ENCODE measurements around the gene CLCN2.
A peak's percentile ranks its signal among the peaks of the same experiment; 100 is the strongest.
"Not testable (repeated sequence)": the region's sequence is repeated elsewhere in the genome, so short reads cannot be mapped to it uniquely, and the experiment has no call there.

Gene CLCN2

GRCh38 chr3:184343200-184343876 is 18.1 kb downstream of the CLCN2 start:
- DNase-seq = no peak

- DNase-seq = no peak
Measured at GRCh38 chr3:184341925-184342324, 19.5 kb downstream of the CLCN2 start.

GRCh38 chr3:184339451-184340135 is 21.8 kb downstream of the CLCN2 start:
- DNase-seq = not testable (repeated sequence)

GRCh38 chr3:184339001-184339400 is 22.4 kb downstream of the CLCN2 start:
- DNase-seq = no peak

GRCh38 chr3:184338511-184338945 is 22.9 kb downstream of the CLCN2 start:
- DNase-seq = peak; percentile 24

GRCh38 chr3:184337981-184338380 is 23.4 kb downstream of the CLCN2 start:
- DNase-seq = no peak

GRCh38 chr3:184337399-184337714 is 24.0 kb downstream of the CLCN2 start, which contains the start of gene FAM131A:
Gene FAM131A, plus strand, starts transcription at chr3:184337600. Its CDS starts 31 bp downstream, at chr3:184337631.
- DNase-seq = no peak

GRCh38 chr3:184336547-184337398 is 24.6 kb downstream of the CLCN2 start:
- no peak for DNase-seq

GRCh38 chr3:184335661-184336546 is 25.5 kb downstream of the CLCN2 start:
- peak; percentile 88 for DNase-seq

GRCh38 chr3:184335291-184335660 is 26.1 kb downstream of the CLCN2 start:
- DNase-seq = no peak

GRCh38 chr3:184334470-184335158 is 26.8 kb downstream of the CLCN2 start:
- peak; percentile 36 for DNase-seq

- no peak for DNase-seq
Measured at GRCh38 chr3:184333700-184334099, 27.7 kb downstream of the CLCN2 start.

- DNase-seq = no peak
Measured at GRCh38 chr3:184333190-184333589, 28.2 kb downstream of the CLCN2 start.

- DNase-seq = no peak
Measured at GRCh38 chr3:184332370-184333090, 28.9 kb downstream of the CLCN2 start.

- no peak for DNase-seq
Measured at GRCh38 chr3:184328516-184328915, 32.9 kb downstream of the CLCN2 start.

GRCh38 chr3:184327171-184327570 is 34.2 kb downstream of the CLCN2 start:
- no peak for DNase-seq

- no peak for DNase-seq
Measured at GRCh38 chr3:184325715-184326369, 35.6 kb downstream of the CLCN2 start.

- no peak for DNase-seq
Measured at GRCh38 chr3:184325269-184325668, 36.1 kb downstream of the CLCN2 start.

- no peak for DNase-seq
Measured at GRCh38 chr3:184323696-184324095, 37.7 kb downstream of the CLCN2 start.

GRCh38 chr3:184322731-184323487 is 38.5 kb downstream of the CLCN2 start:
- DNase-seq = peak; percentile 64
